ENCODE measurements around the gene SEC16B.

The SEC16B gene

GRCh38 chr1:177897998-177898654, 71.7 kb downstream of the SEC16B start:
- no peak for TF ChIP-seq CTCF (conservative IDR thresholded peaks at IDR 0.05; ENCODE audit: low read length)
- no peak for DNase-seq (ENCODE audit: low read depth)
- H3K4me3 ChIP-seq (ENCODE audit: low read length): no peak overlapping the region

GRCh38 chr1:177897281-177897997, 72.4 kb downstream of the SEC16B start:
- no peak for TF ChIP-seq CTCF (conservative IDR thresholded peaks at IDR 0.05; ENCODE audit: low read length)
- no peak overlapping the region for H3K4me3 ChIP-seq (ENCODE audit: low read length)
- no peak for DNase-seq (ENCODE audit: low read depth)

Data from AG10803 (cell line).